Measurements from ENCODE around the gene DUT. TPM values are rescaled to one million over a fixed set of nuclear protein-coding genes. Genes with fewer than 3 reads are reported as not detected.

DUT gene
- total RNA-seq, 1 donor = 70.4 TPM

GRCh38 chr15:48354694-48355303 is 23.6 kb downstream of the DUT start:
- no peak for TF ChIP-seq CTCF (IDR thresholded peaks at IDR 0.05; ENCODE audit: insufficient read depth, low read length)
- DNase-seq (ENCODE audit: low read depth) = no peak
- no peak overlapping the region for H3K4me3 ChIP-seq (ENCODE audit: low read depth, low read length)

GRCh38 chr15:48355377-48355776 is 24.1 kb downstream of the DUT start:
- H3K4me3 ChIP-seq (ENCODE audit: low read depth, low read length) = no peak overlapping the region
- peak; percentile 75 for DNase-seq (ENCODE audit: low read depth)
- no peak for TF ChIP-seq CTCF (IDR thresholded peaks at IDR 0.05; ENCODE audit: insufficient read depth, low read length)

- DNase-seq (ENCODE audit: low read depth) = peak; percentile 78
- H3K4me3 ChIP-seq (ENCODE audit: low read depth, low read length) = no peak overlapping the region
- peak; percentile 64 for TF ChIP-seq CTCF (IDR thresholded peaks at IDR 0.05; ENCODE audit: insufficient read depth, low read length)
These were observed 27.3 kb downstream of the DUT start for GRCh38 chr15:48358229-48359152.

- no peak overlapping the region for H3K4me3 ChIP-seq (ENCODE audit: low read depth, low read length)
- DNase-seq (ENCODE audit: low read depth) = peak; percentile 65
- TF ChIP-seq CTCF (IDR thresholded peaks at IDR 0.05; ENCODE audit: insufficient read depth, low read length) = no peak
These were observed 29.6 kb downstream of the DUT start for GRCh38 chr15:48360841-48361240.

- H3K4me3 ChIP-seq (ENCODE audit: low read depth, low read length) = no peak overlapping the region
- TF ChIP-seq CTCF (IDR thresholded peaks at IDR 0.05; ENCODE audit: insufficient read depth, low read length) = no peak
- DNase-seq (ENCODE audit: low read depth) = peak; percentile 31
These were observed 30.5 kb downstream of the DUT start for GRCh38 chr15:48361685-48362084.

- H3K4me3 ChIP-seq (ENCODE audit: low read depth, low read length) = no peak overlapping the region
- DNase-seq (ENCODE audit: low read depth) = no peak
- no peak for TF ChIP-seq CTCF (IDR thresholded peaks at IDR 0.05; ENCODE audit: insufficient read depth, low read length)
These were observed 32.2 kb downstream of the DUT start for GRCh38 chr15:48363474-48363873.

Measured in fibroblast of the aortic adventitia (primary cell).